KMS-11 (cell line): ENCODE measurements around the gene ATRN.
A peak's percentile ranks its signal among the peaks of the same experiment; 100 is the strongest.

Experiments
- H2AFZ ChIP-seq: fragments of 200-600 bp; sonication (generic); 2 replicates; pipeline ENCODE4 v1.6.1; 2016; ENCODE audit warnings: antibody characterized with exemption, mixed run types, low read depth
- H3K27ac ChIP-seq: fragments of 200-600 bp; sonication (generic); 2 replicates; pipeline ENCODE4 v1.6.1; 2016; ENCODE audit warnings: mild to moderate bottlenecking, mixed run types
- H3K27me3 ChIP-seq: fragments of 200-600 bp; sonication (generic); 2 replicates; pipeline ENCODE4 v1.6.1; 2017; ENCODE audit warnings: mild to moderate bottlenecking, low read depth, mixed run types, moderate library complexity; ENCODE audit not compliant: insufficient read depth
- H3K36me3 ChIP-seq: fragments of 200-600 bp; sonication (generic); 2 replicates; pipeline ENCODE4 v1.6.1; 2017; ENCODE audit warnings: mild to moderate bottlenecking, mixed run types; ENCODE audit not compliant: insufficient read depth
- H3K4me1 ChIP-seq: fragments of 200-600 bp; sonication (generic); 2 replicates; pipeline ENCODE4 v1.6.1; 2016; ENCODE audit warnings: mild to moderate bottlenecking, low read depth, mixed run types; ENCODE audit not compliant: poor library complexity, severe bottlenecking
- H3K4me2 ChIP-seq: fragments of 200-600 bp; sonication (generic); 2 replicates; pipeline ENCODE4 v1.7.0; 2016; ENCODE audit warnings: mild to moderate bottlenecking, mixed run types
- H3K4me3 ChIP-seq: fragments of 200-600 bp; sonication (generic); IDR thresholded peaks from 2 replicates; pipeline ENCODE4 v1.6.1; 2017; ENCODE audit warnings: low read depth, low read length, mixed read lengths; ENCODE audit not compliant: insufficient read depth
- H3K79me2 ChIP-seq: fragments of 200-600 bp; sonication (generic); 2 replicates; pipeline ENCODE4 v1.6.1; 2016; ENCODE audit warnings: low read depth, mixed run types; ENCODE audit not compliant: insufficient read depth
- H3K9ac ChIP-seq: fragments of 200-600 bp; sonication (generic); 2 replicates; pipeline ENCODE4 v1.6.1; 2016; ENCODE audit warnings: mild to moderate bottlenecking, mixed run types
- H4K20me1 ChIP-seq: fragments of 200-600 bp; sonication (generic); 2 replicates; pipeline ENCODE4 v1.6.1; 2016; ENCODE audit warnings: mild to moderate bottlenecking, mixed run types; ENCODE audit not compliant: insufficient read depth
- TF ChIP-seq, protein P1 (sequence below): fragments of 200-600 bp; sonication (generic); conservative IDR thresholded peaks from 2 replicates; pipeline ENCODE4 v1.6.1; 2017; ENCODE audit warnings: low read depth, mild to moderate bottlenecking, antibody characterized with exemption, low read length, moderate library complexity, mixed read lengths

Gene ATRN

DNA sequence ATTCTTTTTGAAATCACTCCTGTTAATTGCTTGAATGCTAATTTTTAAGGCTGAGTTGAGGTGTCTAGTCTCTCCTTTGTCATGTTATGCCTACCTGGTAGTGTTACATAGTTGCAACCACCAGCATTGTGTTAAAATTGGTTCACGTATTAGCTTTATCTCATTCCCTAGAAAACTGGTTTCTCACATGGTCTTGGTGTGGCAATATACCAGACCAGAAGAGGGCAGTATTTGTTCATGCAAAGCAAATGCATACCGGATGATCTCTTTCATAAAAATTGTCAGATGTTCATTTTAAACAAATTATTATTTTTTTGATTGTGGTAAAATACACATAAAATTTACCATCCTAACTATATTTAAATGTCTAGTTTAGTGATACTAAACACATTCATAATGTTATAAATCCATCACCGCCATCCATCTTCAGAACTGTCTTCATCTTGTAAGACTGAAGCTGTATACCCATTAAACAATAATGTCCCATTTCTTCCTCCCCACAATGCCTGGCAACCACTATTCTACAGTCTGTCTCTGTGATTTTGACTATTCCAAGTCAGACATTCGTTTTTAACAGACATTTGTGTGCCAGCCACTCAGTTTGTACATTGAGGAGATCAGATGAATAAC is 92.8 kb downstream of the ATRN start:
- TF ChIP-seq, protein P1, sequence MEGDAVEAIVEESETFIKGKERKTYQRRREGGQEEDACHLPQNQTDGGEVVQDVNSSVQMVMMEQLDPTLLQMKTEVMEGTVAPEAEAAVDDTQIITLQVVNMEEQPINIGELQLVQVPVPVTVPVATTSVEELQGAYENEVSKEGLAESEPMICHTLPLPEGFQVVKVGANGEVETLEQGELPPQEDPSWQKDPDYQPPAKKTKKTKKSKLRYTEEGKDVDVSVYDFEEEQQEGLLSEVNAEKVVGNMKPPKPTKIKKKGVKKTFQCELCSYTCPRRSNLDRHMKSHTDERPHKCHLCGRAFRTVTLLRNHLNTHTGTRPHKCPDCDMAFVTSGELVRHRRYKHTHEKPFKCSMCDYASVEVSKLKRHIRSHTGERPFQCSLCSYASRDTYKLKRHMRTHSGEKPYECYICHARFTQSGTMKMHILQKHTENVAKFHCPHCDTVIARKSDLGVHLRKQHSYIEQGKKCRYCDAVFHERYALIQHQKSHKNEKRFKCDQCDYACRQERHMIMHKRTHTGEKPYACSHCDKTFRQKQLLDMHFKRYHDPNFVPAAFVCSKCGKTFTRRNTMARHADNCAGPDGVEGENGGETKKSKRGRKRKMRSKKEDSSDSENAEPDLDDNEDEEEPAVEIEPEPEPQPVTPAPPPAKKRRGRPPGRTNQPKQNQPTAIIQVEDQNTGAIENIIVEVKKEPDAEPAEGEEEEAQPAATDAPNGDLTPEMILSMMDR, result peak; percentile 71
- H2AFZ ChIP-seq, result no peak overlapping the region
- no peak overlapping the region for H3K9ac ChIP-seq
- no peaks in the 10 kb centered on the region for H3K27me3 ChIP-seq
- no peaks in the 10 kb centered on the region for H3K79me2 ChIP-seq
- H3K27ac ChIP-seq, result no peak overlapping the region
- no peak overlapping the region for H3K4me2 ChIP-seq
- no peaks in the 10 kb centered on the region for H3K36me3 ChIP-seq
- H4K20me1 ChIP-seq, result no peaks in the 10 kb centered on the region
- H3K4me1 ChIP-seq, result peaks cover 3% of the 10 kb centered on the region
- H3K4me3 ChIP-seq, result no peak overlapping the region

DNA sequence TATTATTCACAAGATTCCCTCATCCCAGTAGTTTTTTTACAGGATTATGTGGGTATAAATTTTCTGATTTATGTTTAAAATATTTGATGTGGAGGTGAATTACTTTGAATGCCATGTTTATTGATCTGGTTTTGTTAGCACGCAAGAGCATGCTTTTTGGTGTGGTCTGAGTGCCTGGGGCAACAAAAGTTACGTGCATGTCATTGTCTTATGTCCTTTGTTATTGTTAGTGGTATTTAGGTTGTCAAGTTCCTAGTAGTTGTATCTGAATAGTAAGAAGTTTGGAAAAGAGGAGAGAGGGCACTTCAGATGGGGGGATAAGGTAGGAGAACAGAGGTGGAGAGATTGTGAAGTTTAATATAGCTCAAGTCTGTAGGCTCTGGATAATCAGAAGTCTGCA is 95.0 kb downstream of the ATRN start:
- no peak overlapping the region for H2AFZ ChIP-seq
- no peak overlapping the region for H3K4me2 ChIP-seq
- H3K79me2 ChIP-seq, result no peaks in the 10 kb centered on the region
- H4K20me1 ChIP-seq, result no peaks in the 10 kb centered on the region
- peaks cover 3% of the 10 kb centered on the region for H3K4me1 ChIP-seq
- no peaks in the 10 kb centered on the region for H3K27me3 ChIP-seq
- TF ChIP-seq, protein P1, result no peak
- no peak overlapping the region for H3K9ac ChIP-seq
- no peaks in the 10 kb centered on the region for H3K36me3 ChIP-seq
- no peak overlapping the region for H3K27ac ChIP-seq
- no peak overlapping the region for H3K4me3 ChIP-seq

DNA sequence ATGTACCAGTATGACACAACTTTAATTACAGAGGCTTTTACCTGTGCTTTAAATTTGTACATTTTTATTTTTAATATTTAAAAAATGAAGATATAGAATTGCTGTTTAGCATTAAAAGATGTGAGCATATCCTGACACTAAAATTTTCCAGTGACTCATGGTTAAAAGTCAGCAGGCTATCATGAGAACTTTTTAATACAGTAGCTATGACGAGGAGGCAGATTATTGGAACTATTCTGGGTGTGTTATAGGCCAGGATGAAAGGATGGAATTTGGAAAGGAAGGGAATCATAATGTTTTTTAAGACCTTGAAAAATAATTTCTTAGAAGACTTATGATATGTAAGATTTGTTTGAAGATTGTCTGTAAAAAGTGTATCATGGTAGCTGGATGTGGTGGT is 101.3 kb downstream of the ATRN start:
- H3K79me2 ChIP-seq, result no peaks in the 10 kb centered on the region
- H3K27ac ChIP-seq, result no peak overlapping the region

DNA sequence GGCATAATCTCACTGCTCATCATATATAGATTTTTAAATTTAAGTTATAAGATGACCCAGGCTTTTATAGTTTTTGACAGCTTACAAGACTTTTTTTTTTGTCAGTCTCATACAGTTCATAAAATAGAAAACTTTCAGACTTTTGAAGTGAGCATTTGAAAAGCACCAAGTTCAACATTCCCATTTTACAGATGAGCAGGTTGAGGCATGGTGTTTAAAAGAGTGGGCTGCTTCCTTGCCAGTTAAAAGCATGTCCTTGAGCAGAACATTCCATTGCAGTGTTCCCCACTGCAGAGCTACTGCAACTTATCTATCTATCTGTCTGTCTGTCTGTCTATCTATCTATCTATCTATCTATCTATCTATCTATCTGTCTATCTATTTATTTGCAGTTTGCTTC is 105.5 kb downstream of the ATRN start:
- H3K4me3 ChIP-seq, result no peak overlapping the region
- H3K79me2 ChIP-seq, result no peaks in the 10 kb centered on the region
- no peaks in the 10 kb centered on the region for H3K27me3 ChIP-seq
- no peak overlapping the region for H3K4me2 ChIP-seq
- no peak overlapping the region for H3K9ac ChIP-seq
- TF ChIP-seq, protein P1, result no peak
- H3K36me3 ChIP-seq, result no peaks in the 10 kb centered on the region
- H3K27ac ChIP-seq, result no peak overlapping the region
- no peaks in the 10 kb centered on the region for H4K20me1 ChIP-seq
- H3K4me1 ChIP-seq, result no peaks in the 10 kb centered on the region
- H2AFZ ChIP-seq, result no peak overlapping the region

More for the DNA sequence above, 101.3 kb downstream of the ATRN start:
- Histone ChIP-seq H3K4me3 (no peak overlapping the region), H3K36me3 (no peaks in the 10 kb centered on the region), H4K20me1 (no peaks in the 10 kb centered on the region), H3K27me3 (no peaks in the 10 kb centered on the region), H3K4me1 (no peaks in the 10 kb centered on the region), H3K9ac (no peak overlapping the region), H2AFZ (no peak overlapping the region), H3K4me2 (no peak overlapping the region)
- TF ChIP-seq, protein P1, result no peak
